KMS-11 (cell line): ENCODE results near the gene GPR52.

Source experiments
- H2AFZ ChIP-seq: fragments of 200-600 bp; sonication (generic); 2 replicates; pipeline ENCODE4 v1.6.1; 2016; ENCODE audit warnings: antibody characterized with exemption, mixed run types, low read depth
- H3K27ac ChIP-seq: fragments of 200-600 bp; sonication (generic); 2 replicates; pipeline ENCODE4 v1.6.1; 2016; ENCODE audit warnings: mild to moderate bottlenecking, mixed run types
- H3K27me3 ChIP-seq: fragments of 200-600 bp; sonication (generic); 2 replicates; pipeline ENCODE4 v1.6.1; 2017; ENCODE audit warnings: mild to moderate bottlenecking, low read depth, mixed run types, moderate library complexity; ENCODE audit not compliant: insufficient read depth
- H3K36me3 ChIP-seq: fragments of 200-600 bp; sonication (generic); 2 replicates; pipeline ENCODE4 v1.6.1; 2017; ENCODE audit warnings: mild to moderate bottlenecking, mixed run types; ENCODE audit not compliant: insufficient read depth
- H3K4me1 ChIP-seq: fragments of 200-600 bp; sonication (generic); 2 replicates; pipeline ENCODE4 v1.6.1; 2016; ENCODE audit warnings: mild to moderate bottlenecking, low read depth, mixed run types; ENCODE audit not compliant: poor library complexity, severe bottlenecking
- H3K4me2 ChIP-seq: fragments of 200-600 bp; sonication (generic); 2 replicates; pipeline ENCODE4 v1.7.0; 2016; ENCODE audit warnings: mild to moderate bottlenecking, mixed run types
- H3K4me3 ChIP-seq: fragments of 200-600 bp; sonication (generic); IDR thresholded peaks from 2 replicates; pipeline ENCODE4 v1.6.1; 2017; ENCODE audit warnings: low read depth, low read length, mixed read lengths; ENCODE audit not compliant: insufficient read depth
- H3K79me2 ChIP-seq: fragments of 200-600 bp; sonication (generic); 2 replicates; pipeline ENCODE4 v1.6.1; 2016; ENCODE audit warnings: low read depth, mixed run types; ENCODE audit not compliant: insufficient read depth
- H3K9ac ChIP-seq: fragments of 200-600 bp; sonication (generic); 2 replicates; pipeline ENCODE4 v1.6.1; 2016; ENCODE audit warnings: mild to moderate bottlenecking, mixed run types
- H4K20me1 ChIP-seq: fragments of 200-600 bp; sonication (generic); 2 replicates; pipeline ENCODE4 v1.6.1; 2016; ENCODE audit warnings: mild to moderate bottlenecking, mixed run types; ENCODE audit not compliant: insufficient read depth
- CTCF ChIP-seq: fragments of 200-600 bp; sonication (generic); conservative IDR thresholded peaks from 2 replicates; pipeline ENCODE4 v1.6.1; 2017; ENCODE audit warnings: low read depth, mild to moderate bottlenecking, antibody characterized with exemption, low read length, moderate library complexity, mixed read lengths

GPR52 gene

GRCh38 chr1:174451408-174451807 lies 3.6 kb downstream of the GPR52 start:
- no peak for TF ChIP-seq CTCF

GRCh38 chr1:174465855-174466254 lies 18.1 kb downstream of the GPR52 start:
- no peak overlapping the region for H2AFZ ChIP-seq
- H3K79me2 ChIP-seq = no peaks in the 10 kb centered on the region
- H3K27ac ChIP-seq = no peak overlapping the region
- no peak for TF ChIP-seq CTCF
- no peak overlapping the region for H3K4me3 ChIP-seq
- no peaks in the 10 kb centered on the region for H3K36me3 ChIP-seq
- no peak overlapping the region for H3K4me2 ChIP-seq
- no peaks in the 10 kb centered on the region for H3K27me3 ChIP-seq
- H3K4me1 ChIP-seq = no peaks in the 10 kb centered on the region
- H4K20me1 ChIP-seq = no peaks in the 10 kb centered on the region
- no peak overlapping the region for H3K9ac ChIP-seq

More at GRCh38 chr1:174451408-174451807, 3.6 kb downstream of the GPR52 start:
- no peak overlapping the region for H3K4me2 ChIP-seq
- no peak overlapping the region for H3K9ac ChIP-seq
- H2AFZ ChIP-seq = no peak overlapping the region
- H3K79me2 ChIP-seq = no peaks in the 10 kb centered on the region
- no peaks in the 10 kb centered on the region for H3K36me3 ChIP-seq
- H3K27me3 ChIP-seq = no peaks in the 10 kb centered on the region
- H3K4me1 ChIP-seq = no peaks in the 10 kb centered on the region
- no peaks in the 10 kb centered on the region for H4K20me1 ChIP-seq
- H3K27ac ChIP-seq = no peak overlapping the region
- no peak overlapping the region for H3K4me3 ChIP-seq

- H3K4me1 ChIP-seq = no peaks in the 10 kb centered on the region
- H3K27me3 ChIP-seq = no peaks in the 10 kb centered on the region
- no peak for TF ChIP-seq CTCF
- no peak overlapping the region for H3K4me3 ChIP-seq
- no peaks in the 10 kb centered on the region for H3K36me3 ChIP-seq
- no peak overlapping the region for H3K27ac ChIP-seq
- H3K4me2 ChIP-seq = no peak overlapping the region
- H4K20me1 ChIP-seq = no peaks in the 10 kb centered on the region
- no peaks in the 10 kb centered on the region for H3K79me2 ChIP-seq
- H3K9ac ChIP-seq = no peak overlapping the region
- H2AFZ ChIP-seq = no peak overlapping the region
Observed at GRCh38 chr1:174466607-174467006, 18.8 kb downstream of the GPR52 start.

- Histone ChIP-seq H3K27me3 (no peaks in the 10 kb centered on the region), H3K9ac (no peak overlapping the region), H3K27ac (no peak overlapping the region), H4K20me1 (no peaks in the 10 kb centered on the region), H3K36me3 (no peaks in the 10 kb centered on the region), H3K79me2 (no peaks in the 10 kb centered on the region), H3K4me3 (no peak overlapping the region), H2AFZ (no peak overlapping the region), H3K4me2 (no peak overlapping the region), H3K4me1 (no peaks in the 10 kb centered on the region)
- no peak for TF ChIP-seq CTCF
Observed at GRCh38 chr1:174469052-174469451, 21.3 kb downstream of the GPR52 start.
